ENCODE measurements around the gene PGBD1. TPM values are rescaled to one million over a fixed set of nuclear protein-coding genes. Genes with fewer than 3 reads are reported as not detected.

PGBD1 gene
- total and polyA plus RNA-seq, 2 donors (not counting 1 experiment from before 2014, with no cell fraction given), result 0.55 to 2.4 TPM

GRCh38 chr6:28334286-28335039 lies 53.1 kb downstream of the PGBD1 start:
- H3K4me3 ChIP-seq (ENCODE audit: control extremely low read depth in 1 of 5, extremely low read depth in 1 of 5, insufficient read depth in 1 of 5, low read depth in 2 of 5, low read length in 4 of 5), result no peak overlapping the region
- H3K27me3 Mint-ChIP-seq, result no peaks in the 10 kb centered on the region
- no peak for DNase-seq
- no peaks in the 10 kb centered on the region for H3K79me2 ChIP-seq (ENCODE audit: control insufficient read depth, insufficient read depth, low read length)
- TF ChIP-seq CTCF (IDR thresholded peaks at IDR 0.05) (no peak), EZH2 (IDR thresholded peaks at IDR 0.05; ENCODE audit: borderline replicate concordance, insufficient read depth, low read depth, low read length, poor library complexity, severe bottlenecking) (no peak)
- WGBS (ENCODE audit: insufficient coverage), result no CpG with 5 or more reads among the region's 7 CpGs
- H3K4me2 ChIP-seq (replicated peaks; ENCODE audit: low read depth, low read length, poor library complexity, severe bottlenecking), result peak overlapping the region; percentile 86
- no peaks in the 10 kb centered on the region for H3K4me1 Mint-ChIP-seq
- no peaks in the 10 kb centered on the region for H3K36me3 ChIP-seq (replicated peaks in 1 of 2; ENCODE audit: control extremely low read depth in 1 of 2, control insufficient read depth in 1 of 2, extremely low read depth in 1 of 2, insufficient read depth in 2 of 2, low read length in 1 of 2)
- H3K9me3 ChIP-seq (ENCODE audit: control extremely low read depth in 1 of 3, control insufficient read depth in 2 of 3, insufficient read depth in 1 of 3, low read length in 2 of 3), result no peaks in the 10 kb centered on the region
- H3K27ac ChIP-seq (ENCODE audit: low read length in 2 of 2), result peak overlapping the region; percentile 95 to 96
- peaks cover 2% of the 10 kb centered on the region for H3K9me3 Mint-ChIP-seq (ENCODE audit: insufficient read depth)
- H2AFZ ChIP-seq (ENCODE audit: insufficient read depth, low read depth, low read length, poor library complexity, severe bottlenecking), result peak overlapping the region; percentile 83
- H3K9ac ChIP-seq (ENCODE audit: low read length), result no peak overlapping the region
- H3K4me1 ChIP-seq (ENCODE audit: control insufficient read depth in 2 of 2, insufficient read depth in 2 of 2, low read length in 2 of 2), result peaks cover 11 to 18% of the 10 kb centered on the region in 2 donors
- no peak for ATAC-seq (ENCODE audit: low read depth)
- ChIA-PET POLR2A (interaction anchor here (0.7 to 0.8 kb wide), 2 partner anchors 22 to 230 kb away, joined by 3 read pairs; no protein-coding TSS in a partner anchor), CTCF (interaction anchor here (1.0 to 1.8 kb wide), 3 partner anchors 21 to 49 kb away, joined by 3 to 6 read pairs (median 6); no protein-coding TSS in a partner anchor)
- intact Hi-C loops (cut with micrococcal nuclease), result loop anchor here (1.0 to 5.0 kb wide), 5 partner anchors 52 to 437 kb away; partner anchors contain the start of genes PGBD1 and ZSCAN26
- peak overlapping the region; percentile 13 for H3K4me3 Mint-ChIP-seq
- no peak overlapping the region for H3K27ac Mint-ChIP-seq
- no peaks in the 10 kb centered on the region for H3K27me3 ChIP-seq (replicated peaks in 1 of 4; ENCODE audit: control extremely low read depth in 1 of 4, control insufficient read depth in 3 of 4, insufficient read depth in 4 of 4, low read length in 3 of 4)
- H4K20me1 ChIP-seq (ENCODE audit: control insufficient read depth, insufficient read depth, low read length, poor library complexity, severe bottlenecking), result no peaks in the 10 kb centered on the region

Data from B cell (primary cell).